D341Med (cell line): ENCODE data around the gene TXN2.
"Not testable (repeated sequence)": the region's sequence is repeated elsewhere in the genome, so short reads cannot be mapped to it uniquely, and the experiment has no call there.

Experiments used
- DNase-seq: peaks from one replicate; pipeline ENCODE4 v3.0.0; 2012; ENCODE audit warnings: low spot score

TXN2 gene

DNA sequence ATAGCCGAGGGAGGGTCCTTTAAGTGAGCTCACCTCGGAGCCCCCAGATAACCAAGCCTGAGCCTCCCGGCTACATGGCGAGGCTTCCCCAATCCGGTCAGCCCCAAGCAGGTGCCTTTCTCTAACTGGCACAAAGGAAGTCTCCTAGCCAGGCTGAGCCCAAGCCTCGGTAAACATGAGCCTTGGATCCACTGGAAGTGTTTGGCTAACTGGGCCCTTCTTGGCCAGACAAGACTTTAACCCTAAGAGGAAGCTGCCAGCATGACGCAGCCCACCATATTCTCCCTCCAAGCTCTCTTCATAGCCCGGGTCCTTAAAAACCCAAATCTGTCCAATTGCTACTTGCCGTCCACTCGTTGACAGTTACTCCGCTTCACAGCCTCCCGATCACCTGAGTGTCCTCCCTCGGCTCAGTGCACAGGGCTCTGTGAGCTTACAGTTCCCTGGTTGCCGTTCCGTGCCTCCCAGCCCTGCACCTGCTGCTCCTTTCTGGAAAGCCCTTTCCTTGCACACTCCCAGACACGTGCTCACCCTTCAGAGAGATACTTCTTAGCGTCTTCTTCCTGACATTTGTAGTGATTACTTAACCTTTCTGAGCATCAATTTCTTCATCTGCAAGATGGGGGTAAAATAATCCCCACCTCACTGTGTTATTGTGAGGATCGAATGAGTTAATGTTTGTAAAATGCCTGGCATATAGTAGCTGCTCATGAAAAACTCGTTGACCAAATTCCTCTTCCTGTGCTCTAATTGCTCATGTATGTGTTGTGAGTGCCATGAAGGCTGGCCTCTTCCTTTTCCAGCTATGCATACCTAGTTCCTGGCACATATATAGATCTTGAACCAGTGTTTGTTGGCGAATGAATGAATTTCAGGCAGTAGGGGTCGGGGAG is 25.6 kb downstream of the TXN2 start:
- peak; percentile 17 for DNase-seq

DNA sequence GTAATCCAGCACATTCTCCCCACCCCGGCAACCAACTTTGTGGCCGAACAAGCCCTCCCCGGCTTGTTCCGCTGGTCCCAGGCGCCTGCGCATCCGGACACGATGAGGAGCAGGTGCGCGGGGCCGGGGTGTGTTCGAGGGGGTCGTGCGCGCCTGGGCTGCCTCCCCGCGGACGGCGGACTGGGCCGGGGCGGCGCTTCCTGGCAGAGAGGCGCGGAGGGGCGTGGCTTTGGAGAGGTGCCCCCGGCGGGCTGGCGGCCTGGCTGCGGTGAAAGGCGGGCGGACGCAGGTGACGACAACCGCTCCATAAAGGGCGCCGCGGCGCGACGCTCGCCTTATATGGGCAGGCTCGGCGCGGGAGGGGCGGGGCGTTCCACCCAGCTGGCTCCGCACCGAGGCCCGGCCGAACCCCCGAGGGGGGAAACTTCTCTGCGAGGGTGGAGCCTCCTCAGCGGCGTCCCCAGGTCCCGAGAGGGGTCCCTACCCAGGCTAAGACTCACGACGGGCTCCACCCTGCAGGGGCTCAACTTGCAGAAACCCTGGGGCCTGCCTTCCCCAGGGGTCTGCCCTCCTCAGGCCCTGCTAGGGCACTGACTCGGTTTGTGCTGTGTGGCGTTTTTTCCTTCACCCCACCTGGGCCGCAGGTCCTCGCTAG is 26.4 kb downstream of the TXN2 start:
- peak; percentile 94 for DNase-seq

DNA sequence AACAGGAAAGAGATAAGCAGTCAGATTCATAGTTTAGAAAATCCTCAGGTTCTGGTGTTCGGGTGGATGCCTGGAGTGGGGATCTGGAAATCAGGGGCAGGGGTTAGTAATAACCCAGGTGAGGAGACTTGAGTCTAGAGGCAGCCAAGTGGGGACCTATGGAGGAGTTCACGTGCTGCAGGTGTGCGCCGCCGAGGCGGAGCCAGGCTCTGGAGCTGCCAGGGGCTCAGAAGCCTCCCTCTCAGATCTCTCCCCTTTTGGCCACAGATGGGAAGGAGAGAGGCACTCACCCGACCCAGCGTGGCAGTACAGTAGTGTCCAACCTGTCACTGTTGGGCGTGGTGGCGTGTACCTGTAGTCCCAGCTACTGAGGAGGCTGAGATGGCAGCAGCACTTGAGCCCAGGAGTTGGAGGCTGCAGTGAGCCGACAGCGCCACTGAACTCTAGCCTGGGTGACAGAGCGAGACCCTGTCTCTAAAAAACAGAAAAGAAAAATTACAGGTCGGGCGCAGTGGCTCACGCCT is 27.5 kb downstream of the TXN2 start:
- peak; percentile 31 for DNase-seq

DNA sequence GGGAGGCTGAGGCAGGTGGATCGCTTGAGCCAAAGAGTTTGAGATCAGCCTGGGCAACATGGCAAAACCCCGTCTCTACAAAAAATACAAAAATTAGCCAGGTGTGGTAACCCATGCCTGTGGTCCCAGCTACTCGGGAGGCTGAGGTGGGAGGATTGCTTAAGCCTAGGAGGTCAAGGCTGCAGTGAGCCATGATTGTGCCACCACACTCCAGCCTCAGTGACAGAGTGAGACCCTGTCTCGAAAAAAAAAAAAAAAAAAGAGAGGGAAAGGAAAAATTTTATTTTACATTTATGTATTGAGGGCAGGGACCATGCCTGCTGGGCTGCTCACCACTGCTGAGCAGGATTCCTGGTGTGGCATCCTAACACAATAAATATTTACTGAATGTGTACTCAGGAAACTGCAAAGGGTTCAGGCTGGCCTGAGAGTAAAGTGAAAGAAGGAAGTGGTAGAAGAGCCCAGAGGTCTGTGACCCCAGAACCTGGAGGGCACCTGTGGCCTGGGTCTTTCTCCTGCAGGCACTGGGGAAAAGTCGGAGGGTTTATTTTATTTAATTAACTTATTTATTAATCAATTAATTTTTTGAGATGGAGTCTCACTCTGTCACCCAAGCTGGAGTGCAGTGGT is 28.3 kb downstream of the TXN2 start:
- DNase-seq = not testable (repeated sequence)

DNA sequence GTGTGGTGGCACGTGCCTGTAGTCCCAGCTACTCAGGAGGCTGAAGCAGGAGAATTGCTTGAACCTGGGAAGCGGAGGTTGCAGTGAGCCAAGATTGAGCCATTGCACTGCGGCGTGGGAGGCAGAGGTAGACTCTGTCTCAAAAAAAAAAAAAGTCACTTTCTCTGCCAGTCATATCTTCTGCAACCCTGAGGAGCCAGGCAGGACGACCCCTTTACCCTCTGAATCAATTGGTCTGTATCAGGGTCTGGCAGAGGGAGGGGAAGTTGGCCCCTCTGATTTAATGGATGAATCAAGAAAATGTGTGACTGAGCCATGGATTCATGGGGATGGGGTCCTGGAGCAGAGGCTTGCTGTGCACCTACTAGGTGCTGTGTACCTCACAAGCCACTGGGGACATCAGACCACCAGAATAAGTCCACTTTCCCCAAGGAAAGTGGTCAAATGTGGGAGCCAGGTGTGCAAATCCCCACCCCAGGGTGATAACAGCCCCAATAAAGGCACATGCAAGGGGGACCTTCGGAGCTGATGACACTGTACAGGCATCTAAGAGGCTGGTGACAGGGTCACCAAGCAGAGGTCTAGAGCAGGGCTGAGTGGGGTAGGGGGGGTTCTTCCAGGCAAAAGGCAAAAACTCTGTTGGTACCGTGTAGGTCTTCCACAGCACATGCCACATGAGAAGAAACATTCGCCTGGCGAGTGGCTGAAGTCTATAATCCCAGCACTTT is 29.0 kb downstream of the TXN2 start:
- DNase-seq = no peak

DNA sequence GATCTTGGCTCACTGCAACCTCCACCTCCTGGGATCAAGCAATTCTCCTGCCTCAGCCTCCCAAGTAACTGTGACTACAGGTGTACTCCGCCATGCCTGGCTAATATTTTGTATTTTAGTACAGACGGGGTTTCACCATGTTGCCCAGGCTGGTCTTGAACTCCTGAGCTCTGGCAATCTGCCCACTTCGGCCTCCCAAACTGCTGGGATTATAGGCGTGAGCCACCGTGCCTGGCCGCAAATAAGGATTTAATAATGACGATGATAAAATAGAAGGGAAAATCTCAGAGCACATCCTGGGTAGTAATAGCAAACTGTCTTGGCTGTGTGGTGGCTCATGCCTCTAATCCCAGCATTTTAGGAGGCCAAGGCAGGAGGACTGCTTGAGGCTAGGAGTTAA is 30.5 kb downstream of the TXN2 start:
- DNase-seq = not testable (repeated sequence)

DNA sequence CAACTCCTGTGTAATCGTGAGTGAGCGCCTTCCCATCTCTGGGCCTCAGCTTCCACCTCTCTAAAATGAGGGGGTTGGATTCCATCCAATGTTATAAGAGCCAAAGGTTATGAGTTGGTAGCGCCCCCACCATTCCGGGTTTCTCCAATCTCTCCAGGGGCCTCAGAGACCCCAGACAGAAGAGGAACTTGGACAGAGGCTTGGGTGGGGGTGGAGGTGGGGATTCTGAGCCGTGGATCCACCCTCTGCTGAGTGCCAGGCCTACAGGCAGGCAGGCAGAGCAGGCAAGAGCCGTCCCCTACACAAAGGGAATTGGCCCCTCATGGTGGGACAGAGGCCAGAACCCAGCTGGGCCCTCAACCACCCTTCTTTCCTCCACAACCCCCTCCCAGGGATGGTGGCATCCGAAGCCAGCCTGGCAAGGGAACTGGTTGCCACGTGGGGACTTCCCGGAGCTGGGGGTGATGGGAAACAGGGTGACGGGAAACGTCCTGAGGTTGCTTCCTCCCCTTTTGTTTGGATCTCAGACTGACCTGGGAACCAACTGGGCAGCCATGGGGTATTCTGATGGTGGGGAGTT is 31.8 kb downstream of the TXN2 start:
- no peak for DNase-seq

DNA sequence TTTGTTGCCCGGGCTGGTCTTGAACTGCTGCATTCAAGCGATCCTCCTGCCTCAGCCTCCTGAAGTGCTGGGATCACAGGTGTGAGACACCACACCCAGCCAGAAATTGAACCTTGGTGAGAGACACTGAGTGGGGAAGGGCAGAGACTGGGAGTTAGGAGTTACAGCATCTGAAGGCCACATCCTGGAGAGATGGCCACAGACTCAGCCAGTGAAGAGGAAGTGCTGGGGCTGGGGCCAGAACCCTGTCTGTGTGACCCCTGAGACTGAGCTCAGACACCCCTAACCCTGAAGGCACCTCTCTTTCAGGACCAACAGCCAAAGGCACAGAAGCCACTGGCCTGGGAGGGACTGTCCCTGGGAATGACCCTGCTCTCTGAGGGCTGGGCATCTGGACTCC is 33.8 kb downstream of the TXN2 start:
- no peak for DNase-seq

DNA sequence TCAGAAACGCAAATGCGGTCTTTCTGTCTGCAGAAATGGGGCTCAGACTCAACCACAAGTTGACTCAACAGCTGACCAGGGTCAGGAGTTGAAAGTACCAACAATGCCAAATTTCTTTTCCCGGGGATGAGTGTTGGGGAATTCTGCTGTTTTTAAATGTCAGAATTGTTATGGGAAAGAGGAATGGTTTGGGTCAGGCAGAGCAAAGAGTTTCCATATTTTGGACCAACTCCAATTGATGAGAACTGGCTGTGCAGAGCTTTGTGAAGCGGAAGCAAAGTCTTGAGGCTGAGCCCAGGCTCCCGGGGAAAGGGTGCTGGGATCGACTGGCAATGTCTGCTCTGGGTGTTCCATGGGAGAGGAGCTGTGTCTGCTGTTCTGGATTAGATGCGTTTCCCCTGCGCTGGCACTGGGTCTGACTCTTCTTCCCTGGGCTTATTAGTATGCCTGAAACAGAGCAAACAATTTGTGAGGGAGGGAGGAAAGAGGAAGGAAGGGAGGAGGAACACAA is 36.2 kb downstream of the TXN2 start:
- DNase-seq = no peak

DNA sequence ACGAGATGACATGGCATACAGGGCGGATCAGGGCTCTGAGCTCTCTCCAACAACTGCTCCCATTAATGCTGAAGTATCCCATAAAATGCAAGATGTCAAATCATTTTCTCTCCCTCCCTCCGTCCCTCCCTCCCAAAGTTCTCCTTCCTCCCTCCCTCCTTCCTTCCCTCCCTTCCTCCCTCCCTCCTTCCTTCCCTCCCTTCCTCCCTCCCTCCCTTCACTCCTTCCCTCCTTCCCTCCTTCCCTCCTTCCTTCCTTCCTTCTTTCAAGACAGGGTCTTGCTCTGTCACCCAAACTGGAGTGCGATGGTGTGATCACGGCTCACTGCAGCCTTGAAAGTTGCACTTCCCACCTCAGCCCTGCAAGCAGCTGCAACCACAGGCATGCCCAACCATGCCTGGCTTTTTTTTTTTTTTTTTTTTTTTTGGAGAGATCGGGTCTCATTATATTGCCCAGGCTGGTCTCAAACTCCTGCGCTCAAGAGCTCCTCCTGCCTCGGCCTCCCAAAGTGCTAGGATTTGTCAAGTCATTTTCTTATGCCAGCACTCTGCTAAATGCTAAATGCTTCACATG is 38.2 kb downstream of the TXN2 start:
- DNase-seq = no peak

DNA sequence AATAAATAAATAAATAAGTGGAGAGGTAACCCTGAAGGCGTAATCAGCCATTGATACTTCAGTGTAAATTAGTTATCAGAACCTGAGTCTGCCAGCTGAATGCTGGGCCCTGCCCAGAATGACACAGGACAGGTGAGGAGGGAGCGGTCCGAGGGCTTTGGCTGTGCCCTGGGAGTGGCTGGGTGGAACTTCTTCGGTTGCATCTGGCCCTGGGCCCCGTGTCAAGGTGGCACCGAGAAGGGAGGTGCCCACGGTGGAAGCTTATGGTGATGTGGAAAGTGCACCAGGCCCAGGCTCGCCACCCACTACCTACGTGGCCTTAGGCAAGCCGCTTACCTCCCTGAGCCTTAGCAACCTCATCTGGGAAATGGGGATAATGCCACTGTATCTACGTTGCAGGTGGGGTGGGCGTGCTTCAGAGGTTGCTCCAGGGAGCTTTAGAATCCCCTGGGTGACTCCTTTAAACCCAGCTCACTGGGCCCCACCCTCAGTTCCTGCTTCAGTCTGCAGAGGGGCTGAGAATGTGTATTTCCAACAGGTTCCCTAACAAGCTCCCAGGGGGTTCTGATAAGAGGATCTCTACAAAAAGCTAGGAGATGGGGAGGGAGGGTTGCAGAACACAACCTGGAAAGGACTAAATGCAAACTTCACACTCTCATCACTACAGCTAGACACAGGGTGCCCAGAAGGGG is 38.8 kb downstream of the TXN2 start:
- no peak for DNase-seq

DNA sequence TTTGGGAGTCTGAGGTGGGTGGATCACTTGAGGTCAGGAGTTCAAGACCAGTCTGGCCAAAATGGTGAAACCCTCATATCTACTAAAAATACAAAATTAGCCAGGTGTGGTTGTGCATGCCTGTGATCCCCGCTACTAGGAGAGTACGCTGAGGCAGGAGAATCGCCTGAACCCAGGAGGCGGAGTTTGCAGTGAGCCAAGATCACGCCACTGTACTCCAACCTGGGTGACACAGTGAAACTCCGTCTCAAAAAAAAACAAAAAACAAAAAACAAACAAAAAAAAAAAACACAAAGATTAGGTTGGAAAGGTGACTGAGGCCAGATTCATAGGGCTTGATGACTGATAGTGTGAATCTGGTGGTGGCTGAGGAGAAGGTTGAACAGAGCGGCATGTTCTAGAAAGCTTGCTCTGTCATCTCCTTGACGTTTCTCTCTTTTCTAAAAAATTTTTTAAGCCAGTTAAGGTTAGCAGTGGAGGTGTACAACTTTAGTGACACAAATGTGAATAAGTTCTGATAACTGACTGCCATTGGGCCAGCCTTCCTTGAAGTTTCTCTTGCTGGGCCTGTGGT is 40.9 kb downstream of the TXN2 start:
- DNase-seq = no peak

DNA sequence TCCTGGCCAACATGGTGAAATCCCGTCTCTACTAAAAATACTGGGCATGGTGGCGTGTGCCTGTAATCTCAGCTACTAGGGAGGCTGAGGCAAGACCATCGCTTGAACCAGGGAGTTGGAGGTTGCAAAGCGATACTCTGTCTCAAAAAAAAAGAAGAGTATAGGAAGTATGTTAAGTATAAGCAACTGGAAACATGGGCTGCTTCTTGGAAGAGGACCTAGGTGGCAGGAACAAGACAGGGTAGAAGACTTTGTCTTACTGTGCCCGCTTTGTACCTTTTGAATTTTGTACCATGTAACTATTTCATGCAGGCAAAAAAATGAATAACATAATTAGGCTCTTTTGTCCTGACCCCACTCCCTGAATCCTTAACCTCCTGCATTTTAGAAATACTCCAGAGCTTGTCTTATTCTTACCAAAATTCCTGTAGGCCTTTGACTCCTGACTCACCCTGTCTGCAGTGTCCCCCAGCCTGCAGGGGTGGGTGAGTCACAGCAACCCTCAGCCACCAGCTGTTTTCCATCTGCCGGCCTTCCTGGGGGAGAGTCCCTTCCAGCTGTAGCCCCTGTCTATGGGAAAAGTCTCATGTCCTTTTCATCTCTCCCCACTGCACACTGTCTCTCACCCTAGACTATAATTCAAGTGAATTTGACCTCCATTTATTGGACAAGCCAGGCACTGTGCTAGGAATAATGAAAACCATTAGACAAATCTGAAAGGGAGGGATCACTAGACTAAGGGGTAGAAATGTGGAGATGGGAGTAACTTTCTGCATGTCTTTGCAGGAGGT is 41.8 kb downstream of the TXN2 start:
- no peak for DNase-seq

DNA sequence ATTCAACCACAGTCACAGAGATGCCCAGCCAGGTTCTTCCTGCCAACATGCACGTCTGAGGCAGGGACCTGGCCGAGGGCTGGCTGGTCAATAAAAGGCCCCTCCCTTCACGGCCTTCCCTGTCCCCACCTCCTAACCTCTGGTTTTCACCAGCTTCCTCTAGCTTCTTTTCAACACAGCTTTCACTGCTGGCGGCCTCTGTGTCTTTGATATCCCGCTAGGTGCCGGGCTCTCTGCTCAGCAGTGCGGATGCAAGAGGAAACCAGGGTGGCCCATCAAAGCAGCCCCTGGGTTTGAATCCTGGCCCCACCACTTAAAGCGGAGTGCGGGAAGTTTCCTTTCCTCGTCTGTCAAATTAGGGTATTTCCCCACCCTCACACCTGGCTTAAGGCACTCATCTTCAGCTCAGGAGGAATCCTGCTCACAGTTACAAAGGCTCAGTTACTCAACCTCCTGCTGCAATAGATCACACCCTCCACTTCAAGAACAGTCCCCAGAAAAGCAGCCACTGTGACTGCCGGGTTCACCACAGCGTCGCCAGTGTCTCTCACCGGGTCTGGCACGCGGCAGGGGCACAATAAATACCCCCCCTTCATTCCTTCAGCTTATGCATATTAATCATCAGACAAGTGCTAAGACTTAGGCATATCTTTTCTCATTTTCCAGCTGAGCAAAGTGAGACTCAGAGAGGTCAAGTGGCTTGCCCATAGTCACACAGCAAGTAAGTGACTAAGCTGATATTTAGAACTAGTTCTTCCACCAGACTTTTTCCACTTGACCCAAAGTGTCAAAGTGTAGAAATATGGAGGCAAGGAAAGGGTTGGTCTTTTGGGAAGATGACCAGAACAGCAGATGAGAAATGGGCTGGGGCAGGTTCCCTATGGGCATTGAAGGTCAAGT is 45.7 kb downstream of the TXN2 start:
- DNase-seq = no peak

DNA sequence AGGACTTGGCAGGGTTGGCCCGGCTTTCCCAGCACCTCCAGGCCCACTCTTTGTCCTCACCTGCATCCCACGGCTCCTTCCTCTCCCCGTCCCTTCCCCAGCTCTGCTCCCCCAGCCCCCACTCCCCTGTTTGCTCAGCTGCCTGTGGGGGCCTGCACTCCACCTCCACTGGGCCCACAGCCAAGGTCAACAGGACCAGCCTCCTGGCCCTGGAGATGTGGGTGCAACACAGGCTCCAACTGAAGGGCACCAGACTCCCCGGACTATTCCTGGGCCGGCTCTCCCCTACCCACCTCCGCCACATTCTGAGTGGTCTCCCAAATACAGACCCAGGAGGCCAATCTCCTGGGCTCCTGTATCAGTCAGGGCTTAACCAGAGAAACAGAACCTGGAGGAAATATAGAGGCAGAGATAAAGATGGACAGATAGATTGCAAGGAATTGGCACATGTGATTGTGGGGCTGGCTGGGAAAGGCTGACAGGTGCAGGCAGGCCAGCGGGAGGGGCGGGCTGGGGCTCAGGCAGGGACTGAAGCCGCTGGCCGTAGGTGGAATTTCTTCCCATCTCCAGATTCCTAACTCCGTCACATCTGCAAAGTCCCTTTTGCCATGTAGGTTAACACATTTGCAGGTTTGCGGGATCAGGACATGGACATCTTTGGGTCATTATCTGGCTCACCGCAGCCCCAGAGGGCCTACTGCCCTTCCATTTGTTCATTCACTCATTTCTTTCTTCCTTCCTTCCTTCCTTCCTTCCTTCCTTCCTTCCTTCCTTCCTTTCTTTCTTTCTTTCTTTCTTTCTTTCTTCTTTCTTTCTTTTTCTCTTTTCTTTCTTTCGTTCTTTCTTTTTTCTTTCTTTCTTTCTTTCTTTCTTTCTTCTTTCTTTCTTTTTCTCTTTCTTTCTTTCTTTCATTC is 47.9 kb downstream of the TXN2 start:
- DNase-seq = no peak

DNA sequence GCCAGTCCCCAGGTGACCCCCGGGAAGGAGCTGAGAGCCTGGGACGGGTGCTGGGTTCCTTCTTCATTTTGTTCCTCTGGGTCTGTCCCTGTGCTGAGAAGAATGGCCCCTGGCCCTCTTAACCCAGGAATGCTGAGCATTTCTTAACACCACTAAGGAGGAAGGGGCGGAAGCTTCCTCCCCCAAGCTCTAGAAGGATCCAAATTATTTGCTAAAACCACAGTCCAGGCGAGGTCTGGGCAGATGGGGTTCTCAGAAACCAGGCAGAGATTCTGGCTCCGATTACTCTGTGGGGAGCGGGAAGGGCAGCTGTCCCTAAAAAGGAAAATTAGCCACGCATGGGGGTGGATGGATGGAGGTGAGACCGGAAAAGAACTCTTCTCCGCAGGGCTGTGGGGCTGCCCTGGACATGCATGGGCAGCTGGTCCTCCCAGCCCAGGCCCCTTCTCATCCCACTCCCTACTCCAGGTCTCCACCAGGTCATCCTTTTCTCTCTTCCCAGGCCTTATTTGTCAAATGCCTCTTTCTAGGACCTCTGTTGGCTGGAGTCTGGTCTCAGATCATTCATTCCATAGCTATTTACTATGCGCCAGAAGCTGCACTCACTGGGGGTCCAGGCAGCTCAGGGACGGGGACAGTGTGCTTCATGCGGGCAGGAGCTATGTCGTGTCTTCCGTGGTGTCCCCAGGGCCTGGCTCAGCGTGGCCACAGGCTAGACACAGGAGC is 48.7 kb downstream of the TXN2 start:
- no peak for DNase-seq

DNA sequence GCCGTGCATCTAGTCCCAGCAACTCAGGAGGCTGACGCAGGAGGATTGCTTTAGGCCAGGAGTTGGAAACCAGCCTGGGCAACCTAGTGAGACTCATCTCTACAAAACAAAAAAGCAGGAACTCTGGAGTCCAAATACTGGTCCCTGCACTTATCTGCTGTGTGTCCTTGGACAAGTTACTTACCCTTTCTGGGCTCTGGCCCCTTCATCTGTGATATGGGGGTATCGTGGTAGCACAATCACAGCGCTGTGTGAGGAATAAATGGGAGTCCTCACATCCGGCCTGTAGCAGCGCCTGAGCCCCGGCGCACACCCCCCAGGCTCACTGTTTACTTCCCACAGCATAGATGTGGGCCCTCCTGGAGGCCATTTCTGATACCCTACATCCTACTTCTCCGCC is 49.5 kb downstream of the TXN2 start:
- no peak for DNase-seq
